Measurements from ENCODE around the gene HAAO.
A peak's percentile ranks its signal among the peaks of the same experiment; 100 is the strongest.

HAAO gene

GRCh38 chr2:42767899-42768705 lies 24.3 kb downstream of the HAAO start:
- no peak for DNase-seq (ENCODE audit: low spot score)

DNA sequence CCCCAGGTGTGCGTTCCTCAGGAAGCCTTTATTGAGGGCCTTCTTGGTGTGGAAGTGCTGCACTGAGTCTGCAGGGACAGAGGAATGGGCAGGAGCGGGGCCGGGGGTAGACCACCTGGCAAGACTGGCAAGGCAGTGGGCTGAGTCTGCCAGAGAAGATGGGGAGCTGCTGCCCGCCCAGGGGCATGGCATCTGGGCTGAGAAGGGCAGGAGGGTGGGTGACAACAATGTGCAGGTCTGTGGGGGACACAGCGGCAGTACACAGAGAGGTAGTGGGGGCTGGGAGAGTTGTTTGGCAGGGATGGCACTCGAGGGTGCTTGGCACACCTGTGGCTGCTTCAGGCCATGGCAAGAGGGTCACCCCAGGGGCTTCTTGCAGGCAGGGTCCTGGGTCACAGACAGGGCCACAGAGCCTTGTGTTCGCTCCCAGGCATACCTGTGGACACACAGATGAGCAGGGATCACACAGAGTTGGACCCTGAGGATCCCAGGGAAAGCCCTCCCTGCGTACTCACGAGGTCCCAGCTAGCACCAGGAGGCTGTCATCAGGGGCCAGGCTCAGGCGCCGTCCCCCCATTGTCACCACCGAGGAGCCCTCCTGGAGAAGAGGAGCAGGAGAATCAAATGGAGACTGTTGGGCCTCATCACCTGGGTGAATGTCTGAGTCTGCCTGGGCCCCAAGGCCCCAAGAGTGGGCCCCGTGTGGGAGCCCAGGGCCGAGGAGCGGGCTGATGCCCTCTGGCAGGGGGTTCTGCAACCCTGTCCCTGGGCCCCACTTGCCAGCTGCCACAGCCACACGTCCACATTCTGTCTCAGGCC lies 25.1 kb downstream of the HAAO start:
- DNase-seq (ENCODE audit: low spot score): no peak

GRCh38 chr2:42765686-42766085 lies 26.7 kb downstream of the HAAO start:
- DNase-seq (ENCODE audit: low spot score): no peak

DNA sequence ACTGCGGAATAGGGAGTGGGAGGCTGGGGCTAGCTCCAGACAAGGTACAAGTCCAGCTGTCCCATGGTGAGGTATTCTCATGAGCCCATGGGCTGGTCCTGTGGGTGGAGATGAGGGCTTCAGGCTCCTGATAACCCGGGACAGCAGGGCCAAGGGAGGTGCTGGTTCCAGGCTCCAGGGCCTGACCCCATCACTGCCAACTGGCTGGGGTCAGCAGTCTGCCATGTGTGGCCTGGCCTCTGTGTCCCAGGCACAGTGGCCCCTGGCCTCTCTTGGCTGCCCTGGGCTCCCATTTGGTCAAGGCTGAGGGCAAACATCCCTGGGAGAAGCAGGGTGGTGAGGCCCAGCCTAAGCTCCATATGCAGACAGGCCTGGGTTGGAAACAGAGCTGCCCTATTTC lies 27.5 kb downstream of the HAAO start:
- no peak for DNase-seq (ENCODE audit: low spot score)

- DNase-seq (ENCODE audit: low spot score): no peak
Measured at GRCh38 chr2:42764096-42764495, 28.3 kb downstream of the HAAO start, which contains the start of gene OXER1. Gene OXER1, minus strand, starts transcription at chr2:42764135. Its CDS starts 73 bp downstream, at chr2:42764062.

- no peak for DNase-seq (ENCODE audit: low spot score)
Measured at GRCh38 chr2:42762823-42763804, 29.3 kb downstream of the HAAO start.

- DNase-seq (ENCODE audit: low spot score): no peak
Measured at GRCh38 chr2:42762155-42762554, 30.2 kb downstream of the HAAO start.

GRCh38 chr2:42761554-42761953 lies 30.8 kb downstream of the HAAO start:
- no peak for DNase-seq (ENCODE audit: low spot score)

DNA sequence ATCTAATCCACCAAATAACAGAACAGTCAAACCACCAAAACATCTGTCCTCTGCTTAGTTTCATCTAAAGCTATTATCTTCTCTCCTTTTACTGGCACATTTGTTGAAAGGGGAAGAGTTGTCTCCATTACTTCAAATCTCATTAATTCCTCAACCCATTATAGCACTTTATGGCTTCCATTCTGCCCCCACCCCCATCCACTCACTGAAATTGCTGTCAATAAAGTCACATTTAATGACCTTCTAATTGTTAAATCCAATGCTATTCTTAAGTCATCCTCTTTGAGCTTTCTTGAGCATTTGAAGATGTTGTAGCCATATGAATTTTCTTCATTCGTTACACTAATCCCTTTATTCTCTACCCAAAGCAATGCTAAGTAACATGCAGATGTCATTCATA lies 33.6 kb downstream of the HAAO start:
- no peak for DNase-seq (ENCODE audit: low spot score)

GRCh38 chr2:42757981-42758740 lies 34.2 kb downstream of the HAAO start:
- no peak for DNase-seq (ENCODE audit: low spot score)

GRCh38 chr2:42756966-42757513 lies 35.3 kb downstream of the HAAO start:
- no peak for DNase-seq (ENCODE audit: low spot score)

DNA sequence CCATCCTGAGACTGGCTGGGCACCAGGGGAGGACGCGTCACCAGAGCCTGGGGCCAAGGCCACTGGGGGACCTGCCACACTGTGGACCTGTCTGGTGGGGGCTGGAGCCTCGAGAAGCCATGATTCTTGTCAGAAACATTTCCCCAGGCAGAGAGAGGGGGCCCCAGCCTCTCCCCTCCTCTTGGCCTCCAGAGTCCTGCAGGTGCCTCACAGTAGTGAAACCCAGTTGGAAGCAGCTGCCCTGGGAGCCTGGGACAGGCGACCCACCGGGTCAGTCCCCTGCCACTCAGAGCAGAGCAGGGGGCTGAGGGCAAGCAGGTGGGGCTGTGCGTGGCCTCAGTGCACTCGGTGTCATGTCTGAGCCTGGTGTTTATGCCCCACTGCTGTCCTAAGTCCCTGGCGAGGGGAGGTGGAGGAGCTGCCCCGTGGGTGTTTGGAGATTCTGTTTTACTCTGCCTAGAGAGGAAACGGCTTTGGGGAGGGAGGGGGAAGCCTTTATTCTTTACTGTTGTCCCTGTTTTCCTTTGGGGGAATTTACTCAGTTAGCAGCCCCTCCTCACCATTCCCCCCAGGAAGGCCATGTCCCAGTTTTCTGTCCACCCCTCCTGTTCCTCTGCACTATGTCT lies 36.1 kb downstream of the HAAO start:
- no peak for DNase-seq (ENCODE audit: low spot score)

DNA sequence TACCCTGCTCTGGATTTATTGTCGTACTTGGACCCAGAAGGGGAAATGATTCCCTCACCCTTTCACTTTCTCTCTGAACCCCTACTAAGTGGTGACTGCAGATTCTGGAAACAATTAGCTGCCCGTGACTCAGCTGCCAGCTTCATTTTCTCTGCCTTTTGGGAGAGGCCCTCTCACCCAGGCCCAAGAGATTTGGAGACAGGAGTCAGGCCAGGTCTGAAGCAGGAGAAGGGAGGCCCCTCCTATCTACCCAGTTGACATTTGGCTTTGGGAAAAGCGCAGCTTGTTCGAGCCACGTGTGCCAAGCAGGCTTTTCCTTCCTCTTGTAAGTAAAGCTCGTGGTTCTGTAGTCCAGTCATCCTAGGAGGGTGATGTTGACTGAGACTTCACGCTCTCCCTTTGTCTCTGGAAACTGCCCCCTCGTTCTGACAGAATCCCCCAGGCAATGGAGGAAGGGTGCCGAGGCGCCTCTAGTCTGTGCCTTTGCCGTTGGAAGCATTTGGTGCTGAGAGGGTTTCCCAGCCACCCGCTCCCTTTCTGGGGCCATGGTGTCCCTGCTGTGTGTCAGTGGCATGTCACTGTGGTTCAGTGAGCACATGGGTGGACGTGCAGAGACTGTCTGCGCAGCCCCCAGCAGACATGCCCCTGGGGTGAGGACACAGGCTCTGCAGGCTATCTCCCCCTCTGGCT lies 37.0 kb downstream of the HAAO start:
- DNase-seq (ENCODE audit: low spot score): no peak

GRCh38 chr2:42754776-42755140 lies 37.6 kb downstream of the HAAO start:
- DNase-seq (ENCODE audit: low spot score): no peak

DNA sequence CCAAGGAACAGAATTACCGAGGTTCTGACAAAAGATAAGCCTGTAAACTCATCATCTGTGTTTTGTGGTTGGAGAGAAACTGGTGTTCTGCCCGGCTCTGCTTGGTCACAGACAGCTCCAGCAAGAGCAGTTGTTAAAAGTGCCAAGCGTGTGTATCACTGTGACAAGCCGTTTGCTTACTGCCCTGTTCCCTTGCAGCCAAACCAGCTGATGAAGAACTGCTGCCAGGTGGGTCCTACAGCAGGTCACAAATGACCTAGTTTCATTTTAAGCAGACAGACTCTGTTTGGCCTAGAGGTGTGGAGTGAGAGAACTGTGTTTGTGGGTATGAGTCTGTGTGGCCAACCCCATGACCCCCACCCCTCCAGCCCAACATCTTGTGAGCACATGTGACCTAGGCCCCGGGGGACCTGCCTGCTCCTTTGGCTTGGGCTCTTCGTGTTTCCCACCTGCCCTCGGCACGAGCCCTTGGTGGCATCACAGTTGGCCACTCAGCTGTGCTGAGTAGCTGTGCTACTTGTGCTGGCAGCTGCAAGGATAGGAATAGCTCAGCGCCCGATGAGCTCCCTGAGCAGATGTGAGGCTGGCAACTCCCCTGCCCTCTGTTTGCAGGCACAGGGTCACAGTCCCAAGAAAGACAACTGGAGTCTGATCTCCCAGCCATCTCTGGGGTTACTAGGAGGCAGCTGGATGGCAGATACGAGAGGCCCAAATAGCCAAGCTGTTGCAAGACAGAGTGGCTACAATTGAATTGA lies 38.2 kb downstream of the HAAO start:
- no peak for DNase-seq (ENCODE audit: low spot score)

- no peak for DNase-seq (ENCODE audit: low spot score)
Measured at GRCh38 chr2:42752816-42753813, 39.3 kb downstream of the HAAO start.

GRCh38 chr2:42752314-42752713 lies 40.1 kb downstream of the HAAO start:
- DNase-seq (ENCODE audit: low spot score): peak; percentile 15

DNA sequence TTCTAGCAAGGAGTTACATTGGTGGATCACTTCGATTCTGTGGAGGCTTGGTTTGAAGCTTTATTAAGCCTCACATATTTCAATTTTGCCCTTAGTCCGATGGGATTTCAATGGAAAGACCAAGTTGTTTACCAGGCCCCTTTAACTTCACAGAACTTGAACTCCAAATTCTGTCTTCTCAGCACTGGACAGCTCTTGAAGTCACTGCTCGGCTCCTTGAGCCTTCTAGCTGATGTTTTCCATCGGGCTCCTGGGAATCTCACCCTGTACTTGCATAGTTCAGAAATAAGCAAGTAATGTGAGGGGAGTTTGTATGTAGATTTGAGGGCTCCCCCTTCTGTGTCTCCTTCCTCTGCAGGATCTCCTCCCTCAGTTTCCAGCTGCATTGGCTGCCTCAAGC lies 43.5 kb downstream of the HAAO start:
- no peak for DNase-seq (ENCODE audit: low spot score)
